ENCODE measurements around the gene PRKRA.

DNA sequence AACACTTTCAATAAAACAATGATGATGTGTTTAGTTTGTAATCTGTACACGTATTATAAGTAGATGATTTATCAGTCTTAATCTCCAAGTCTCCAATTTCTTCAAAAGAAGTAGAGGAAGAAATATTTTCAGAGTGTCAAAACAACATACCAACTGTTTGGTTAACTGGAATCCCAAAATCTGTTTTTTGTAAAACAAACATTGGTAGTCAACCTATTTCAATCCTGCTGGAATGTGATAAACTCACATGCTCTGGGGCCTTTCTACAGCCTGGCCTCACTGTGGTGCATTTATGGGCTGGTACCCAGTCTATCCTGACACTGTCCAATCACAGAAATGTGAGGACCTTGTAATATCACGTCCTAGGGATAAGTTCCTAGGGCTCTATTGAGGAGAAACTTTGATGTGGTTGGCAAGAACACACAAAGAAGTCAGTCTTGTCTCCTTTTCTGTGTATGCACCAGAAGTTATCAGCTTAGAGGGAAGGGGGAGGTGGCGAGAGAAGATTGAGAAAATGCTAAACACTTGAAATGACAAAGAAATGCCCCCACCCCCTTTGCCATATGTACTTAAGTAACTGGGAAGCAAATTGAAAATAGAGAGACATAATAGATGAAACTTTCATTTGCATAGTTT lies 47.2 kb downstream of the PRKRA start:
- TF ChIP-seq EZH2 (IDR thresholded peaks at IDR 0.05; ENCODE audit: insufficient read depth, poor library complexity, severe bottlenecking) (no peak), EZH2phosphoT487 (IDR thresholded peaks at IDR 0.05; ENCODE audit: insufficient read depth, low read depth) (no peak)

Measured in GM23248 (cell line).